GM21576 (cell line): ENCODE results near the gene WDR81.
"Not testable (repeated sequence)": the region's sequence is repeated elsewhere in the genome, so short reads cannot be mapped to it uniquely, and the experiment has no call there.

Experiments used
- ATAC-seq: cut with Tn5 transposase; IDR thresholded peaks from one replicate; pipeline ENCODE4 v1.9.1; 2021; ENCODE audit warnings: mild to moderate bottlenecking, moderate library complexity; ENCODE audit not compliant: unreplicated experiment

The WDR81 gene

DNA sequence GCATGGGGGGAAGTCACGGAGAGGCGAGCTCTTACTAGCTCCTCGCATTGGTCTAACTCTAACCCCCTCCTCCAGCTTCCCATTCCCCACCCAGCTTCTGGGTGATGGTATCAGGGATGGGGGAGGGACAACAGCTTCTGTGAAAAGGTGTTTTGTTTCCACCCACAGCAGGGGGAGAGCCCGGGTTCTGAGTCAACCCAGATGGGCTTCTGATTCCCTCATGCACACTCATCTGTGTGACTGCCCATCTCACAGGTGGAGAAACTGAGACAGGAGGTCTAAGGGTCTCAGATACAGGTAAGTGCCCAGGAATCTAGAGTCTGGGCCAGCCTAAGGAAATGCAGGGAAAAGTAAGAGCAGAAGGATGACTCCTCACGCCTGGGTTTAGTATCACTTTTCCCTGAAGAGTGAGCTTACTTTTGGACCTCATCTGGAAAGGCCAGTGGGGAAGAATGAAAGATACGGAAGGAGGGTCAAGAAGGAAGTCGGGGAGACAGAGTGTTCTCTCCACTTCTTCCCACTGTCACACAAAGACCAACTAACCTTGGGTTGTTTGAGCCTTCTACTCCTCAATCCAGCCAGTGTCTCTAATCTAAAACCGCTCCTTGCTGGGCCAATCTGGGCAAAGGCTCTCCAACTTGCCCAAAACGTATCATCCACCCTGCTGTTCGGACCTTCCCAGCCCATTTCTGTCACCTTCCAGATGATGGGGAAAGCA is 11.2 kb upstream of the WDR81 start:
- no peak for ATAC-seq

DNA sequence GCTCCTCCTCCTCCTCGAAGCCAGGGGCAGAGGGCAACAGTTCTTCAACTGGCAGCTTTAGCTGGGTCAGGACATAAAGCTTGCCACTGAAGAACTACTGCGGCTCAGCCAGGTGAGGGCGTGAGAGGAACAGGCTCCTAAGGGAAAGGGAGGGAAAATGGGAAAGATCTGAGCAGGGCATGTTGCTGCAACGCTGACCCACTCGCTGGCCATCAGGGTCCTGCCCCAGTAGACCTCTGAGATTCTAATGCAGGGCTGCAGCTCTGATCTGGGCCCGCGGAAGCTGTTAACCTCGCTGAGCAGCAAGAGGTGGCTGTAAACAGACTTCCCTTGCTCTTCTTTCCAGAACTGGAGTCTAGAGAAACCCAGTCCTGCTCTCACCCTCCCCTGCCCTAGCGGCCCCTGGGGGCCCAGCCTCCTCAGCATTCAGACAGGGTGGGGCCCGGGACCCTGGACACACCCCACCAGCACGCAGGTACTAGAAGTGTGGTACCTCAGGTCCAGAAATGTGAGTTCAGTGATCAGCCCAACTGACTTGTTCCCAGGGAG is 10.6 kb upstream of the WDR81 start:
- no peak for ATAC-seq

DNA sequence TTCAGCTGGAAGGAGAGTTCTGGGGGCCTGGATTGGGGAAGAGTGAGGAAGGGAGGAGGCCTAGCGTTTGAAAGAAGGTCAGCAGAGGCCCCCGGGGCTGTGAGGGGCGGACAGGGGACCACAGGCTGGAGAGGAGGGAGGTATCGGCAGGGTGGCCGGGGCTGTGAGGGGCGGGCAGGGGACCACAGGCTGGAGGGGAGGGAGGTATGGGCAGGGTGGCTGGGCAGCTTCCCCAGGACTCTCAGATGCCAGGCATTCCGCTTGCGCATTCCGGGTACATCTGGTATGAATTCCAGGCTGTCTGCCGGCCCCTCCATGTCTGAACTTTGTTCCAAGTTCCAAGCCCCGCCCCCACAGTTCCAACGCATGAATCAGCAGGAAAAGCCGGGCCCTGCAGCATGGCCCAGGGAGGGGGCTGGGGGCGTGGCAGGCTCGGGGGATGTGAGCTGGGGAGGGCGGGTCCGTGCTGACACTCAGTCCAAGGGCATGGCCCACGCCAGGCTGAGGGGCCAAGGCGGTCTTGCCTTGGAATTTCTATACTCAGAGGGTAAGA is 10.0 kb upstream of the WDR81 start:
- no peak for ATAC-seq

DNA sequence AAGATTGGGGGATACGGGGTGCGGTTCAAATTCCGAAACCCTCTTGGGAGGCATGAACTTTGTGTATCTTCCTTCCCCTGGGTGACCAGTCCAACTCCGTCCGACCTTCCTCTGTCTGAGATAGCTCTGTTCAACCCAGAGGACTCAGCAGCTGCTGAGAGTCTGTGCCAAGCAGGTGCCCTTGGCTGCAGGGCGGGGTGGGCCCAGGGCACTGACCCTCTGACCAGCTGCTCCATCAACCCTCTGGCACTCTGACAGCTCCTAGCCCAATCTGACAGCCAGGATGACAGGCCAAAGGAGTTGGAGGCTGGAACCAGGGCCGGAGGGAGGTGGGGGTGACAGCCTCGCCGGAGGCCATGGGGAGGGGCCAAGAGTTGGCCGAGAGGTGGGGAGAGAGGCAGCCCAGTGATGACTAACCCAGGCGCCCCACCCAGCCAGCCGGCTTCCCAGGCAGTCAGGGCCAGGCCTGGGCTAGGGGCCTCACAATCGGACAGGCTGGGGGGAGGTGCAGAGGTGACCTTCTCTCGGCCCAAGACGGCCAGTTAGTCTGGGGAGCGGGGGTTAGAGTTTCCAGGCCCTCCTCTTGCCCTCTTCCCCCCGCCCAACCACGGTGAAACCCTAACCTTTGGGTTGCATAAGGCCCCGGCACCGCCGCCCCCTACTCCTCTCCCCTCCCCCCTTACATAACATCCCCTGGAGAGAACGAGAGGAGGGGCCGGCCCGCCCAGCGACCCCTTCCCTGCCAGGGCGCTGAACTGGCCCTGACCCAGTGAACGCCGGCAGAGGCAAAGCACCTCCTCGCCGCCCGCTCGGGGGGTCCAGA is 9.3 kb upstream of the WDR81 start:
- no peak for ATAC-seq

DNA sequence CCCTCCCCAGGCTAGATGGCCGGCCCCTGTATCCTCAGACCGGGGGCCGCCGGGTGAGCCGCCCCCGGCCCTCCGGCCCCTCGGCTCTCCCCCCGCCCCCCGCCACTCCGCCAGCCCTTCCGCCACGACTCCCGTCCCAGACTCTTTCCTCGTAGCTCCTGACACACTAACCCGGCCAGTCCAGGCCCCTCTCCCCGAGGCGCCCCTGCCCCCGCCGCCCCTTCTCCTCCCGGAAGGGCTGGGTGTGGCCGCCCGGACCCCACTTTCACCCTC is 8.8 kb upstream of the WDR81 start:
- no peak for ATAC-seq

DNA sequence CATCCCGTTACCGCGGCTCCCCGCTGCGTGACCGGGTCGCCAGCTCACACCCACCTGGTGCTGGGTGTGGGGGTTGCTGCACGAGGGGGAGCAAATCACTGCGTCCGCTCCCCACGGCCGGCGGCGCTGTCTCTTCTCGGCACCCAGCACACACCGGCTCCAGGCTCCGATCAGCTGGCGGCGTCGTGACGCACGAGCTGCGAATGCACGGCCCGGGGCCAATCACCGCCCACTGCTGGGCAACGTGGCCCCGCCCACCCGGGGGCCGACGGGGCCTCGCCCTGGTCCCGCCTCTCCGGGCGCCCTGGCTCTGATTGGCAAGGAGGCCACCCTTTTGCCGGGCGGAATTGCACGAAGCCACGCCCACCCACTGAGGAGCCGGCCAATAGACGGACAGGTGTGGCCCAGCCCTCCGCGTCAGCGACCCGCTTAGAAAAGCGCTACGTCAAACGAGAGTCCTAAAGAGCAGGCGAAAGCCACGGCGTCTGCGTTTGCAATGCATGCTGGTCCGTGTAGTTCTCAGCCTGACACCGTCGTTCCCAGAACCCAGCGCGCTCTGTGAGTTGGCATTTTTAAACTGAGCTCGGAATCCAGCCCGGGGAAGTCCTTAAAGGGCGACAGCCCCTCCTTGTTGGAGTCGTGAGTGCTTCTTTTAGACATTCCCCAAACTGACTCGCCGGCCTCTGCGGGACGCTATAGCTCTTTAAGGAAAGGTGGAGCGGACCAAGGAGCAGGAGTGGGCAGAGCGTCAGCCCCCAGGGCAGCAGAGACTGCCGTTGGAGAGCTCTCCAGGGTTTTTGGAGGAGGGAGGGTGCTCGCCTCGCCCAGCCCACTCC is 8.2 kb upstream of the WDR81 start:
- ATAC-seq, result peak; percentile 73

DNA sequence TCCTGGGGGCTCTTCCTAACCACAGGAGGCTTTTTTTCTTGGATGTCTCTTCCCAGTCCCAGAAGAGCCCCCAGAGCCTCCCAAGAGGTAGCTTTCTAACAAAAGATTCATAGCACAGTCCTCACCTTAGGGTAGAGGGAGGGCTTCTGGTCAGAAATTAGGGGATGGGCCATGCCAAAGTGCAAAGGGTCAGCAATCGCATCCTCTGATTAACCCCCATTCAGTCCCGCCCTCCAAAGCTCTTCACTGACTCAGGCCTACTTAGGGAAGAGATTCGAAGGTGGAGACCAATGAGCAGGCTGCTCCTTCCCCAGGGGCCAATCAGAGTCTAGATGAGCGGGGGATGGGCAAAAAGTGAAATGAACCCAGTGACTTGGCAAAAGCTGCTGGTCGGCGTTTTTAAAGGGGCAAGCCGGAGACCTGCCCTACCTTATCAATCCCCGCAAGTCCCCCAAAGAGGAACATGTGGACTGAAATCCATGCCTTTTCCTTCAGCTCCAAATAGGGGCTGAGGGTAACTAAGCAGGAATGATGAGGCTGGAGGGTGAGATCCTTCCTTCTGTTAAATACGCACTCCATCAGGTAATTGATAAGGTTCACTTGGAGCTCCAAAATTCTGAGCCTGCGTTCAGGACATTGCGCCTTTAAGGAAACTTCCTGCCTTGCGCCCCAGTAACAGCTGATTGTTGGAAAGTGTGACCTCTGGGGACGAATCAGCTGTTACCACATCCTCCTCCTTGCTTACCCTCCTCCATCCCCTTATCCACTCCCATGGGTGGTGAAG is 7.4 kb upstream of the WDR81 start:
- ATAC-seq, result peak; percentile 37

DNA sequence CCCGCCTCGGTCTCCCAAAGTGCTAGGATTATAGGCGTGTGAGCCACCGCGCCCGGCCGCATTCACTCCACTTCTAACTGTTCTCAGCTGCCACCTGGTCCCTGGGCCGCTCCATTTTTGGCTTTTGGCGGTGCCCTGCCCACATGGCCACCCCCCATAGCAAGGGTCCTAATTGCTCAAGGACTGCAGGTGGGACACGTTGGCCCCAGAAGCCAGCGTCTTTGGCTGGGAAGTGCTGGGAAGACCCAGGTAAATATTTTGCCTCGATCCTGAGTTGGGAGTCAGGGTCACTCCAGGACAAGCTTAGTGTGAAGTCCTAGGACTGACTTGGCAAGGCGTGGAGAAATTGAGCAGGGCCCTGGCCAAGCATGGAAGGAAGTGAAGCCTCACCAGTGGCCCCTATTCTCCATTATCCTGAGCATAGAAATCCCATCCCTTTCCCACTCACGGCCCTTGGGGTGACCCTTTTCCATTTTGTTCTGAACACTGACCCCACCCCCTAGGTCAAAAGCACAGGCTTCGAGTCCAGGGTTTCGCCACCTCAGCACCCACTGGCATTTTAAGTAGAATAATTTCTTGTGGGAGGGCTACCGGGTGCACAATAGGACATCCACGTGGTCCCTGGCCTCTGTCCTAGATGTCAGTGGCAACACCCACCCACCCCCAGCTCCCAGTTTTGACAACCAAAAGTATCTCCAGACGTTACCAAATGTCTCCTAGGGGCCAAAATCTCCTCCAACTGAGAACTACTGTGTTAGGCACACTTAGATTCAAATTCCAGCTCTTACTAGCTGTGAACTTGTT is 5.9 kb upstream of the WDR81 start:
- no peak for ATAC-seq

DNA sequence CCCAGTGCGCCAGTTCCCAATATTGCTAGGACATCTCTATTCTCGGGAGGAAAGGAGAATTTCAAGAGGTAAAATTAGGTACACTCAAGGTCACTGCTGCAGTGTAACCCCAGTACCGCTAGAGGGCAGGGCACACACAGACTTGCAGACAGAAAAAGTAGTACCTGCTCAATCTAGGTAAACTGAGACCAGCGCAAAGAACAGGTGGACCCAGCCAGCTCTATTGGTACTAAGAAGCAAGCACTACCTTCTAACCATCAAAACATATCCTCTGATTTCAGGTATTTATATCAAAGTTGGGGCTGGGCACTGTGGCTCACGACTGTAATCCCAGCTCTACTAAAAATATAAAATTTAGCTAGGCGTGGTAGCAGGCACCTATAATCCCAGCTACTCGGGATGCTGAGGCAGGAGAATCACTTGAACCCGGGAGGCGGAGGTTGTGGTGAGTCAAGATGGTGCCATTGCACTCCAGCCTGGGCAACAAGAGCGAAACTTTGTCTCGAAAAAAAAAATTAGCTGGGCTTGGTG is 3.6 kb upstream of the WDR81 start:
- no peak for ATAC-seq

DNA sequence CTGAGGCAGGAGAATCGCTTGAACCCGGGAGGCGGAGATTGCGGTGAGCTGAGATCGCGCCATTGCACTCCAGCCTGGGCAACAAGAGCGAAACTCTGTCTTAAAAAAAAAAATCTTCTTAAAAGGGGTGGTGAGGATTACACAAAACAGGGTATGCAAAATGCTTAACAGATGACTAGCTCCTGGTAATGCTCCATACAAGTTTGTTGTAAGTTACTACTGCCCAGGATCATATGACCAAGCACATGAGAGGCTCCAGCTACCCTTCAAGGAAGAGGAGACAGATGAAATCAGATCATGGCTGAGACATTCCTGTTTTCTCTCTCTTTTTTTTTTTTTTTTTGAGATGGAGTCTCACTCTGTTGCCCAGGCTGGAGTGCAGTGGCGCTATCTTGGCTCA is 2.5 kb upstream of the WDR81 start:
- ATAC-seq, result not testable (repeated sequence)

DNA sequence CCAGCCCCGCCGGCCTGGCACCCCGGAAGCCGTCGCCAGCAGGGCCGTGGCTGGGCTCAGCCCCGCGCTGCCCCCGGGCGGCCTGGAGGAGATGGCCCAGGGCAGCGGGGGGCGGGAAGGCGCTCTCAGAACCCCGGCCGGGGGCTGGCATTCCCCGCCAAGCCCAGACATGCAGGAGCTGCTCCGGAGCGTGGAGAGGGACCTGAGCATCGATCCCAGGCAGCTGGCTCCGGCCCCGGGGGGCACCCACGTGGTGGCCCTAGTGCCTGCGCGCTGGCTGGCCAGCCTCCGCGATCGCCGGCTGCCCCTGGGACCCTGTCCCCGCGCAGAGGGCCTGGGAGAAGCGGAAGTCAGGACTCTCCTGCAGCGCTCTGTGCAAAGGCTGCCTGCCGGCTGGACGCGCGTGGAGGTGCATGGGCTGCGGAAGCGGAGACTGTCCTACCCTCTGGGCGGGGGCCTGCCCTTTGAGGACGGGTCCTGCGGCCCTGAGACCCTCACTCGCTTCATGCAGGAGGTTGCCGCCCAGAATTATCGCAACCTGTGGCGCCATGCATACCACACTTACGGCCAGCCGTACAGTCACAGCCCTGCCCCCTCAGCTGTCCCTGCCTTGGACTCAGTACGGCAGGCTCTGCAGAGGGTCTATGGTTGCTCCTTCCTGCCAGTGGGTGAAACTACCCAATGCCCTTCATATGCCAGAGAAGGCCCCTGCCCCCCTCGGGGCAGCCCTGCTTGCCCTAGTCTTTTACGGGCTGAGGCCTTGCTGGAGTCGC is 551 bp downstream of the WDR81 start:
- ATAC-seq, result no peak

DNA sequence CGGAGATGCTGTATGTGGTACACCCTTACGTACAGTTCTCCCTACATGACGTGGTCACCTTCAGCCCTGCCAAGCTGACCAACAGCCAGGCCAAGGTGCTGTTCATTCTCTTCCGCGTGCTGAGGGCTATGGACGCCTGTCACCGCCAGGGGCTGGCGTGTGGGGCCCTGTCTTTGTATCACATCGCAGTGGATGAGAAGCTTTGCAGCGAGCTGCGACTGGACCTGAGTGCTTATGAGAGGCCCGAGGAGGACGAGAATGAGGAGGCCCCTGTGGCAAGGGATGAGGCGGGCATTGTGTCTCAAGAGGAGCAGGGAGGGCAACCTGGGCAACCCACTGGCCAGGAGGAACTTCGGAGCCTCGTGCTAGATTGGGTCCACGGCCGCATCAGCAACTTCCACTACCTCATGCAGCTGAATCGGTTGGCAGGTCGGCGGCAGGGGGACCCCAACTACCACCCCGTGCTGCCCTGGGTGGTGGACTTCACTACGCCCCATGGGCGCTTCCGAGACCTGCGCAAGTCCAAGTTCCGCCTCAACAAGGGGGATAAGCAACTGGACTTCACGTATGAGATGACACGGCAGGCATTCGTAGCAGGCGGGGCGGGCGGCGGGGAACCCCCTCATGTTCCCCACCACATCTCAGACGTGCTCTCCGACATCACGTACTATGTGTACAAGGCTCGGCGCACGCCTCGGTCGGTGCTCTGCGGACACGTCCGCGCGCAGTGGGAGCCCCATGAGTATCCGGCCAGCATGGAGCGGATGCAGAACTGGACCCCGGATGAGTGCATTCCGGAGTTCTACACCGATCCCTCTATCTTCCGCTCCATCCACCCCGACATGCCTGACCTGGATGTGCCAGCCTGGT is 1.4 kb downstream of the WDR81 start:
- ATAC-seq, result no peak

DNA sequence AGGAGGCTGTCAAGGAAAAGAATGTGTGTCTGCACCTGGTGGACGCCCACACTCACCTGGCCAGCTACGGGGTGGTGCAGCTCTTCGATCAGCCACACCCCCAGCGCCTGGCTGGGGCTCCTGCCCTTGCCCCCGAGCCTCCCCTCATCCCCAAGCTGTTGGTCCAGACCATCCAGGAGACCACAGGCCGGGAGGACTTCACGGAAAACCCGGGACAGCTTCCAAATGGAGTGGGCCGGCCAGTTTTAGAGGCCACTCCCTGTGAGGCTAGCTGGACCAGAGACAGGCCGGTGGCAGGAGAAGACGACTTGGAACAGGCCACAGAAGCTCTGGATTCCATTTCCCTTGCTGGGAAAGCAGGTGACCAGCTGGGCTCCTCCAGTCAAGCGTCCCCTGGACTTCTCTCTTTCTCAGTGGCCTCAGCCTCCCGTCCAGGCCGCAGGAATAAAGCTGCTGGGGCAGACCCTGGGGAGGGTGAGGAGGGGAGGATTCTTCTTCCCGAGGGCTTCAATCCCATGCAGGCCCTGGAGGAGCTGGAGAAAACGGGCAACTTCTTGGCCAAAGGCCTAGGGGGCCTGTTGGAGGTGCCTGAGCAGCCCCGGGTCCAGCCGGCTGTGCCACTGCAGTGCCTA is 2.2 kb downstream of the WDR81 start:
- ATAC-seq, result no peak

DNA sequence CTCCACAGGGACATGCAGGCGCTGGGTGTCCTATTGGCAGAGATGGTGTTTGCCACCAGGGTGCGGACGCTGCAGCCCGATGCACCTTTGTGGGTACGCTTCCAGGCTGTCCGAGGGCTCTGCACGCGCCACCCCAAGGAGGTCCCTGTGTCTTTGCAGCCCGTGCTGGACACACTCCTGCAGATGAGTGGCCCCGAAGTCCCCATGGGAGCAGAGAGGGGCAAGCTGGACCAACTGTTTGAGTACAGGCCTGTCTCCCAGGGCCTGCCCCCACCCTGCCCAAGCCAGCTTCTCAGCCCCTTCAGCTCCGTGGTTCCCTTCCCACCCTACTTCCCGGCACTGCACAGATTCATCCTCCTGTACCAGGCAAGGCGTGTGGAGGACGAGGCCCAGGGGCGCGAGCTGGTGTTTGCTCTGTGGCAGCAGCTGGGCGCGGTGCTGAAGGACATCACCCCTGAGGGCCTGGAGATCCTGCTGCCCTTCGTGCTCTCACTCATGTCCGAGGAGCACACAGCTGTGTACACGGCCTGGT is 2.8 kb downstream of the WDR81 start:
- no peak for ATAC-seq

DNA sequence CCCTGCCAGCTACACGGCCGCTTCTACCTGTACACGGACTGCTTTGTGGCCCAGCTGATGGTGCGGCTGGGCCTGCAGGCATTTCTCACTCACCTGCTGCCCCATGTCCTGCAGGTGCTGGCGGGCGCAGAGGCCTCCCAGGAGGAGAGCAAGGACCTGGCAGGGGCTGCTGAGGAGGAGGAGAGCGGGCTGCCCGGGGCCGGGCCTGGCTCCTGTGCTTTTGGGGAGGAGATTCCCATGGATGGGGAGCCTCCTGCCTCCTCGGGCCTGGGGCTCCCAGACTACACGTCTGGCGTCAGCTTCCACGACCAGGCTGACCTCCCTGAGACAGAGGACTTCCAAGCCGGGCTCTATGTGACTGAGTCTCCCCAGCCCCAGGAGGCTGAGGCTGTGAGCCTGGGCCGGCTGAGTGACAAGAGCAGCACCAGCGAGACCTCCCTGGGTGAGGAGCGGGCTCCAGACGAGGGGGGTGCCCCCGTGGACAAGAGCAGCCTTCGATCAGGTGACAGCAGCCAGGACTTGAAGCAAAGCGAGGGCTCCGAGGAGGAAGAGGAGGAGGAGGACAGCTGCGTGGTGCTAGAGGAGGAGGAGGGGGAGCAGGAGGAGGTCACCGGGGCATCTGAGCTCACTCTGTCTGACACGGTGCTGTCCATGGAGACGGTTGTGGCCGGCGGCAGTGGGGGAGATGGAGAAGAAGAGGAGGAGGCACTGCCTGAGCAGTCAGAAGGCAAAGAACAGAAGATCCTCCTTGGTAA is 3.5 kb downstream of the WDR81 start:
- ATAC-seq, result no peak

DNA sequence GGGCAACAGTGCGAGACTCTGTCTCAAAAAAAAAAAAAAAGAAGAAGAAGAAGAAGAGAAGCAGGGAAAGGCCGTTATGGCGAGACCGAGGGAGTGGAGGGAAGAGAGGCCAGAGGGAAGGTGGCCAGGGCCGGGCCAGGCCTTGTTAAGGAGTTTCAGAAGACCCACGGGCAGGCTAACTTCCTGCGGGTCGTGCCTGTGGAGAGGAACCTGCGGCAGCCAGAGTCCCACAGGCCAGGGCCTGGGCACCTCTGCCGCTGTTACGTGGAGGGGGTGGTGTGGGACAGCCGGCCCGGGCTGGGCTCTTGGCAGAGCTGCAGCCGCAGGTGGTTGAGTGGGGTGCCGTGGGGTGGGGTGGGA is 5.4 kb downstream of the WDR81 start:
- ATAC-seq, result no peak
